ENCODE measurements around the gene DDX10.

DDX10 gene

GRCh38 chr11:108865406-108865805 is 200.5 kb downstream of the DDX10 start:
- DNase-seq (ENCODE audit: low read depth) = no peak
- no peak overlapping the region for H3K4me3 ChIP-seq (ENCODE audit: low read length)
- TF ChIP-seq, protein P1, sequence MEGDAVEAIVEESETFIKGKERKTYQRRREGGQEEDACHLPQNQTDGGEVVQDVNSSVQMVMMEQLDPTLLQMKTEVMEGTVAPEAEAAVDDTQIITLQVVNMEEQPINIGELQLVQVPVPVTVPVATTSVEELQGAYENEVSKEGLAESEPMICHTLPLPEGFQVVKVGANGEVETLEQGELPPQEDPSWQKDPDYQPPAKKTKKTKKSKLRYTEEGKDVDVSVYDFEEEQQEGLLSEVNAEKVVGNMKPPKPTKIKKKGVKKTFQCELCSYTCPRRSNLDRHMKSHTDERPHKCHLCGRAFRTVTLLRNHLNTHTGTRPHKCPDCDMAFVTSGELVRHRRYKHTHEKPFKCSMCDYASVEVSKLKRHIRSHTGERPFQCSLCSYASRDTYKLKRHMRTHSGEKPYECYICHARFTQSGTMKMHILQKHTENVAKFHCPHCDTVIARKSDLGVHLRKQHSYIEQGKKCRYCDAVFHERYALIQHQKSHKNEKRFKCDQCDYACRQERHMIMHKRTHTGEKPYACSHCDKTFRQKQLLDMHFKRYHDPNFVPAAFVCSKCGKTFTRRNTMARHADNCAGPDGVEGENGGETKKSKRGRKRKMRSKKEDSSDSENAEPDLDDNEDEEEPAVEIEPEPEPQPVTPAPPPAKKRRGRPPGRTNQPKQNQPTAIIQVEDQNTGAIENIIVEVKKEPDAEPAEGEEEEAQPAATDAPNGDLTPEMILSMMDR (IDR thresholded peaks at IDR 0.05; ENCODE audit: insufficient read depth, low read depth, low read length, missing control alignments) = no peak

DNA sequence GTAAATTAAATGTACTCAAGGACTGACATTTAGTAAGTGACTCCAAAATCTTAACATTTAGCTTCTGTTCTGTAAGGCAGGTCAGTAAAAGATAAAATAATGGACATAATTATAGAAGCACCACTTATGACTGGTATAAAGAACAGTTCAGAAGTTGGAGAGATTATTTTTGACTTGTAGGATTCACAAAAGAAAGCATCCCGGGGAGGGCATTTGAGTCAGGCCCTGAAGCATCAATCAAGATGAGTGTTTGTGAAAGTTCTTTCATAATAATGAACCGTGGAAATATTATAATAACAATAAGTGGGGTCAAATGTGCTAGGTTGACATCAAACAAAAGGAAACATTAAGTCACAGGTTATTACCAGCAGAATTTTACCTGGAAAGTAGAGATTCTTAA is 201.9 kb downstream of the DDX10 start:
- no peak overlapping the region for H3K4me3 ChIP-seq (ENCODE audit: low read length)
- TF ChIP-seq, protein P1 (IDR thresholded peaks at IDR 0.05; ENCODE audit: insufficient read depth, low read depth, low read length, missing control alignments) = no peak
- no peak for DNase-seq (ENCODE audit: low read depth)

DNA sequence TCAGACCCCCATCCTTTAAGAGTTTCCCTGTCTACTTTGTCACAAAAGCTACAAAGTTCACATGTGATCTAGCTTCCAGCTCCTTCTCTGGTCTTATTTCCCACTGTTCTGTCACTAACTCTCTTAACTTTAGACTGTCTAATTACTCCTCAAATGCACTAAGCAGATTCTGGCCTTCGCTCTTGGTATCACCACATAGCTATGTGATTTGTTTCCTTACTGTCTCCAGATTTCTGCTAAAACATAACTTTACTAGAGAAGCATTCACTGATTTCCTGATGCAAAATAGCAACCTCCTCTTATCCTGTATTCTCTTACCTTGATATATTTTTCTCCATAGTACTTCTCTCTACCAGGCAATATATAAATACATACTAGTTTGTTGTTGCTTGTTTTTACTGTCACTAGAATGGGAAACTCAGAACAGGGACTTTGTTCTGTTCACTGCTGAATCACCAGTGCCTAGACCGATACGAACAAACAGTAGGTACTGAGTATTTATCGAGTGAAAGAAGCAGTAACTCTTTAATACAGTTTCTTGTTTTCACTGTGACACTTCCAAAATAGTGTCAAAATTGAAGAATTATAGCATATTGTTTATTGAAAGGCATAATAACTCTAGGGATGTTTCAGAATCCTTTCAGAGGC is 205.6 kb downstream of the DDX10 start:
- peak; percentile 65 for DNase-seq (ENCODE audit: low read depth)
- TF ChIP-seq, protein P1 (IDR thresholded peaks at IDR 0.05; ENCODE audit: insufficient read depth, low read depth, low read length, missing control alignments) = no peak
- H3K4me3 ChIP-seq (ENCODE audit: low read length) = no peak overlapping the region

GRCh38 chr11:108871152-108871551 is 206.3 kb downstream of the DDX10 start:
- no peak overlapping the region for H3K4me3 ChIP-seq (ENCODE audit: low read length)
- peak; percentile 75 for DNase-seq (ENCODE audit: low read depth)
- TF ChIP-seq, protein P1 (IDR thresholded peaks at IDR 0.05; ENCODE audit: insufficient read depth, low read depth, low read length, missing control alignments) = peak; percentile 67

GRCh38 chr11:108871867-108872266 is 207.0 kb downstream of the DDX10 start:
- no peak overlapping the region for H3K4me3 ChIP-seq (ENCODE audit: low read length)
- TF ChIP-seq, protein P1 (IDR thresholded peaks at IDR 0.05; ENCODE audit: insufficient read depth, low read depth, low read length, missing control alignments) = no peak
- DNase-seq (ENCODE audit: low read depth) = peak; percentile 9

- TF ChIP-seq, protein P1 (IDR thresholded peaks at IDR 0.05; ENCODE audit: insufficient read depth, low read depth, low read length, missing control alignments) = no peak
- peak; percentile 61 for DNase-seq (ENCODE audit: low read depth)
Measured at GRCh38 chr11:108872781-108873291, 208.0 kb downstream of the DDX10 start.

GRCh38 chr11:108873310-108873709 is 208.4 kb downstream of the DDX10 start:
- H3K4me3 ChIP-seq (ENCODE audit: low read length) = no peak overlapping the region
- peak; percentile 22 for DNase-seq (ENCODE audit: low read depth)

More at GRCh38 chr11:108872781-108873291, 208.0 kb downstream of the DDX10 start:
- H3K4me3 ChIP-seq (ENCODE audit: low read length) = no peak overlapping the region

More at GRCh38 chr11:108873310-108873709, 208.4 kb downstream of the DDX10 start:
- TF ChIP-seq, protein P1 (IDR thresholded peaks at IDR 0.05; ENCODE audit: insufficient read depth, low read depth, low read length, missing control alignments) = no peak

Measured in epithelial cell of esophagus (primary cell).